Neural progenitor cell (in vitro differentiated cells): ENCODE results near the gene BCOR.

ENCODE experiments used
- CTCF ChIP-seq: fragments of 200-600 bp; sonication (generic); IDR thresholded peaks from 2 replicates; pipeline ENCODE4 v1.5.1; 2017; ENCODE audit warnings: antibody characterized with exemption, mild to moderate bottlenecking
- EZH2 ChIP-seq: fragments of 200-600 bp; sonication (generic); IDR thresholded peaks from 2 replicates; pipeline ENCODE4 v1.6.1; 2017; ENCODE audit warnings: antibody characterized with exemption, mild to moderate bottlenecking, moderate library complexity
- EZH2phosphoT487 ChIP-seq: fragments of 200-600 bp; sonication (generic); IDR thresholded peaks from 2 replicates; pipeline ENCODE4 v1.6.1; 2017; ENCODE audit warnings: antibody characterized with exemption

GRCh38 chrX:40021647-40022046 is 76.1 kb downstream of the BCOR start:
- TF ChIP-seq EZH2 = no peak
- no peak for TF ChIP-seq CTCF
- TF ChIP-seq EZH2phosphoT487 = no peak
